Thoracic aorta (tissue), 2 donors: ENCODE results near the gene BCAS3. TPM values are rescaled to one million over a fixed set of nuclear protein-coding genes. Genes with fewer than 3 reads are reported as not detected.
"Not testable (repeated sequence)": the region's sequence is repeated elsewhere in the genome, so short reads cannot be mapped to it uniquely, and the experiment has no call there.

Experiments
- ATAC-seq: fragments of 150-250 bp; one replicate; pipeline ENCODE4 v1.8.0; 2017; ENCODE audit warnings: low read depth; ENCODE audit not compliant: insufficient number of reproducible peaks, low FRiP score
- DNase-seq: peaks from one replicate; pipeline ENCODE4 v3.0.0-alpha.2; 2020; ENCODE audit warnings: low spot score
- H3K27ac ChIP-seq, 2 donors: fragments of 200-600 bp; sonication (generic); 1 replicate in 1 of 2; 2 replicates in 1 of 2; pipeline ENCODE4 v1.5.1; 2016; ENCODE audit warnings: mild to moderate bottlenecking in 2 of 2, moderate library complexity in 2 of 2
- H3K27me3 ChIP-seq: fragments of 200-600 bp; sonication (generic); replicated peaks from 2 replicates; pipeline ENCODE4 v1.6.0; 2016; ENCODE audit warnings: mild to moderate bottlenecking; ENCODE audit not compliant: insufficient read depth
- H3K36me3 ChIP-seq: fragments of 200-600 bp; sonication (generic); one replicate; pipeline ENCODE4 v1.5.1; 2016
- H3K4me1 ChIP-seq, 2 donors: fragments of 200-600 bp; sonication (generic); 1 replicate in 1 of 2; 2 replicates in 1 of 2; pipeline versions ENCODE4 v1.5.1 to v1.6.0; 2016; ENCODE audit warnings: low read depth in 2 of 2, mild to moderate bottlenecking in 1 of 2; ENCODE audit not compliant: control insufficient read depth in 1 of 2
- H3K4me3 ChIP-seq: fragments of 200-600 bp; sonication (generic); 2 replicates; pipeline ENCODE4 v1.5.1; 2016; ENCODE audit warnings: mild to moderate bottlenecking
- H3K9me3 ChIP-seq: fragments of 200-600 bp; sonication (generic); 2 replicates; pipeline ENCODE4 v1.5.1; 2016
- CTCF ChIP-seq: fragments of 200-600 bp; sonication (generic); IDR thresholded peaks from one replicate; pipeline ENCODE4 v1.5.1; 2019; ENCODE audit warnings: antibody characterized with exemption
- total RNA-seq, 2 donors: library from RNA; depleted of rRNA; stranded (reverse); fragments of >200 nt; gene quantifications; one replicate each; pipeline versions ENCODE4 v1.1.0 to v1.2.3, GENCODE V29; 2016

BCAS3 gene
- total RNA-seq, 2 donors from 2014 or later = 35.1 to 69.3 TPM

GRCh38 chr17:61429274-61429673 is 751.6 kb downstream of the BCAS3 start:
- no peaks in the 10 kb centered on the region for H3K36me3 ChIP-seq
- H3K9me3 ChIP-seq = no peaks in the 10 kb centered on the region
- no peak overlapping the region for H3K27ac ChIP-seq
- no peaks in the 10 kb centered on the region for H3K27me3 ChIP-seq
- no peak overlapping the region for H3K4me3 ChIP-seq
- DNase-seq = no peak
- no peak for TF ChIP-seq CTCF
- ATAC-seq = no peak
- H3K4me1 ChIP-seq = no peaks in the 10 kb centered on the region

- not testable (repeated sequence) for ATAC-seq, H3K36me3 ChIP-seq, H3K4me3 ChIP-seq, H3K27me3 ChIP-seq, H3K27ac ChIP-seq, H3K9me3 ChIP-seq, H3K4me1 ChIP-seq, DNase-seq
Measured at GRCh38 chr17:61429831-61430230, 752.2 kb downstream of the BCAS3 start.

- Histone ChIP-seq H3K4me1 (no peaks in the 10 kb centered on the region), H3K4me3 (no peak overlapping the region), H3K36me3 (no peaks in the 10 kb centered on the region), H3K27me3 (no peaks in the 10 kb centered on the region), H3K9me3 (peaks cover 16% of the 10 kb centered on the region), H3K27ac (no peak overlapping the region)
- TF ChIP-seq CTCF = no peak
- DNase-seq = no peak
- no peak for ATAC-seq
Measured at GRCh38 chr17:61431594-61432311, 754.1 kb downstream of the BCAS3 start.

GRCh38 chr17:61436273-61436672 is 758.6 kb downstream of the BCAS3 start:
- no peak overlapping the region for H3K27ac ChIP-seq
- no peaks in the 10 kb centered on the region for H3K4me1 ChIP-seq
- no peak overlapping the region for H3K4me3 ChIP-seq
- TF ChIP-seq CTCF = no peak
- H3K9me3 ChIP-seq = peaks cover 16% of the 10 kb centered on the region
- no peaks in the 10 kb centered on the region for H3K27me3 ChIP-seq
- H3K36me3 ChIP-seq = no peaks in the 10 kb centered on the region
- DNase-seq (no peak), ATAC-seq (no peak)

GRCh38 chr17:61436995-61437704 is 759.5 kb downstream of the BCAS3 start:
- ATAC-seq = no peak
- H3K36me3 ChIP-seq = no peaks in the 10 kb centered on the region
- H3K27ac ChIP-seq = no peak overlapping the region
- H3K9me3 ChIP-seq = peaks cover 16% of the 10 kb centered on the region
- no peak for DNase-seq
- TF ChIP-seq CTCF = no peak
- H3K4me1 ChIP-seq = no peaks in the 10 kb centered on the region
- no peaks in the 10 kb centered on the region for H3K27me3 ChIP-seq
- H3K4me3 ChIP-seq = no peak overlapping the region
